Glutamatergic neuron (in vitro differentiated cells): ENCODE measurements around the gene PPP1R2B. TPM values are rescaled to one million over a fixed set of nuclear protein-coding genes. Genes with fewer than 3 reads are reported as not detected.

Experiments
- DNase-seq: peaks from one replicate; pipeline ENCODE4 v3.0.0; 2022
- H3K27ac Mint-ChIP-seq: one replicate; pipeline ENCODE4 v1.8.0; 2020; ENCODE audit warnings: mild to moderate bottlenecking, mixed read lengths, inconsistent platforms; ENCODE audit not compliant: unreplicated experiment
- H3K27me3 Mint-ChIP-seq: one replicate; pipeline ENCODE4 v1.8.0; 2020; ENCODE audit warnings: mild to moderate bottlenecking, moderate library complexity, mixed read lengths, inconsistent platforms; ENCODE audit not compliant: unreplicated experiment
- H3K36me3 Mint-ChIP-seq: one replicate; pipeline ENCODE4 v1.8.0; 2020; ENCODE audit warnings: mild to moderate bottlenecking, mixed read lengths, inconsistent platforms; ENCODE audit not compliant: unreplicated experiment
- H3K4me1 Mint-ChIP-seq: one replicate; pipeline ENCODE4 v1.8.0; 2020; ENCODE audit warnings: mild to moderate bottlenecking, low read depth, mixed read lengths, inconsistent platforms; ENCODE audit not compliant: unreplicated experiment
- H3K4me3 Mint-ChIP-seq: one replicate; pipeline ENCODE4 v1.8.0; 2020; ENCODE audit warnings: mild to moderate bottlenecking, mixed read lengths, inconsistent platforms; ENCODE audit not compliant: unreplicated experiment
- H3K9me3 Mint-ChIP-seq: one replicate; pipeline ENCODE4 v1.8.0; 2020; ENCODE audit warnings: mild to moderate bottlenecking, moderate library complexity, mixed read lengths, inconsistent platforms; ENCODE audit not compliant: unreplicated experiment
- total RNA-seq: library from RNA; stranded (reverse); fragmentation: NEBNext Ultra II Directional; extraction: Animal tissue kit (Norgen Biotek cat#: 25700); gene quantifications from one replicate; pipeline ENCODE4 v1.2.1, GENCODE V29; 2021; ENCODE audit not compliant: unreplicated experiment
- TF ChIP-seq, protein P1 (sequence below): fragments of 200-600 bp; sonication (generic); IDR thresholded peaks from one replicate; pipeline ENCODE4 v1.5.0; 2021; ENCODE audit not compliant: partially characterized antibody, unreplicated experiment

The PPP1R2B gene
- total RNA-seq, 1 donor from 2014 or later, result not detected

DNA sequence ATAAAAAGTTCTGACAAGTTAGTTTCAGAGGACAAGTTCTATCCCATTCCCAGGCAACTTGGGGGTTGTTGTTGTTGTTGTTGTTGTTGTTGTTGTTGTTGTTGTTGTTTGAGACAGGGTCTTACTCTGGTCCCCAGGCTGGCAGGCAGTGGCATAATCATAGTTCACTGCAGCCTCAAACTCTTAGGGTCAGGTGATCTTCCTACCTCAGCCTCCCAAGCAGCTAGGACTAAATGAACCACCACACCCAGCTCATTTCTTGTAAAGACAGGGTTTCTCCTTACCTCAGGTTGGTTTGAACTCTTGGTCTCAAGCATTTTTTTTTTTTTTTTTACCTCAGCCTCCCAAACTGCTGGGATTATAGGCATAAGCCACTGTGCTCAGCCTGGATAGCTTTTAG is 15.3 kb downstream of the PPP1R2B start:
- Mint-ChIP-seq H3K9me3 (peaks cover 2% of the 10 kb centered on the region), H3K27ac (no peak overlapping the region), H3K4me3 (no peak overlapping the region), H3K4me1 (no peaks in the 10 kb centered on the region), H3K36me3 (peaks cover 5% of the 10 kb centered on the region), H3K27me3 (no peaks in the 10 kb centered on the region)
- no peak for DNase-seq
- TF ChIP-seq, protein P1, sequence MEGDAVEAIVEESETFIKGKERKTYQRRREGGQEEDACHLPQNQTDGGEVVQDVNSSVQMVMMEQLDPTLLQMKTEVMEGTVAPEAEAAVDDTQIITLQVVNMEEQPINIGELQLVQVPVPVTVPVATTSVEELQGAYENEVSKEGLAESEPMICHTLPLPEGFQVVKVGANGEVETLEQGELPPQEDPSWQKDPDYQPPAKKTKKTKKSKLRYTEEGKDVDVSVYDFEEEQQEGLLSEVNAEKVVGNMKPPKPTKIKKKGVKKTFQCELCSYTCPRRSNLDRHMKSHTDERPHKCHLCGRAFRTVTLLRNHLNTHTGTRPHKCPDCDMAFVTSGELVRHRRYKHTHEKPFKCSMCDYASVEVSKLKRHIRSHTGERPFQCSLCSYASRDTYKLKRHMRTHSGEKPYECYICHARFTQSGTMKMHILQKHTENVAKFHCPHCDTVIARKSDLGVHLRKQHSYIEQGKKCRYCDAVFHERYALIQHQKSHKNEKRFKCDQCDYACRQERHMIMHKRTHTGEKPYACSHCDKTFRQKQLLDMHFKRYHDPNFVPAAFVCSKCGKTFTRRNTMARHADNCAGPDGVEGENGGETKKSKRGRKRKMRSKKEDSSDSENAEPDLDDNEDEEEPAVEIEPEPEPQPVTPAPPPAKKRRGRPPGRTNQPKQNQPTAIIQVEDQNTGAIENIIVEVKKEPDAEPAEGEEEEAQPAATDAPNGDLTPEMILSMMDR, result no peak

DNA sequence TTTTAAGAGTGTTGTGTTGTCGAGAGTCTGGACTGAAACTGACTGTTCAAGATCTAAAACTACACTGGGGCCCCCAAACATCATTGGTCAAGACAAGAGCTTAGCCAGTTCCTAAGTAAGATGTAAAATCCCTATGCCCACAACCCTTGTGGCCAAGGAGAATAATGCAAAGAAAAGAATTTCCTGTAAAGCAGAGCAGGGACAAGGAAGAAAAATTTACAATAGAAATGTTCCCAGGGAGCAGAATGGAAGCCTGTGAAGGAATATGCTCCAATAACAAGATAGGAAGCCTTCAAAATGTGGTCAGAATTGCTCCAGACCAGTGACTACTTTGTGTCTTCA is 20.4 kb downstream of the PPP1R2B start:
- H3K27me3 Mint-ChIP-seq, result peaks cover 2% of the 10 kb centered on the region
- DNase-seq, result no peak
- peaks cover 6% of the 10 kb centered on the region for H3K36me3 Mint-ChIP-seq
- no peak overlapping the region for H3K4me3 Mint-ChIP-seq
- H3K27ac Mint-ChIP-seq, result no peak overlapping the region
- H3K9me3 Mint-ChIP-seq, result peaks cover 2% of the 10 kb centered on the region
- no peaks in the 10 kb centered on the region for H3K4me1 Mint-ChIP-seq
- TF ChIP-seq, protein P1, result peak; percentile 9

DNA sequence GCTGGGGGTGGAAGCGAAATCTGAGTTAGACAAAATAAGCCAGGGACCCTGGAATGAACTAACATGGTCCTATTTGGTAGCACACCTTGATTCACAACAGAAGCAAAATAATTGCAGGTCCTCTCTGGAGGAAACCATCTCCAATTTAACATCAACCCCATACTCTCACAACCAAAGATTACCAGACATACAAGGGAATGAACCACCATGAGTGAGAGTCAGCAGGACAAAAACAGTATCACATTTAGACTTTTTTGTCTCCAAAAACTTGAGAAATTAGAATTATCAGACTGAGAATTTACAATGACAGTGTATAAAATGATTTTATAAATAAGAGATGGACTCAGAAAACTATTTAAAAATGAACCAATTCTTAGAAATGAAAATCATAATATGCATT is 21.1 kb downstream of the PPP1R2B start:
- TF ChIP-seq, protein P1, result no peak
- Mint-ChIP-seq H3K4me1 (no peaks in the 10 kb centered on the region), H3K27me3 (peaks cover 2% of the 10 kb centered on the region), H3K4me3 (no peak overlapping the region), H3K36me3 (peaks cover 6% of the 10 kb centered on the region), H3K27ac (no peak overlapping the region), H3K9me3 (peaks cover 2% of the 10 kb centered on the region)
- no peak for DNase-seq

DNA sequence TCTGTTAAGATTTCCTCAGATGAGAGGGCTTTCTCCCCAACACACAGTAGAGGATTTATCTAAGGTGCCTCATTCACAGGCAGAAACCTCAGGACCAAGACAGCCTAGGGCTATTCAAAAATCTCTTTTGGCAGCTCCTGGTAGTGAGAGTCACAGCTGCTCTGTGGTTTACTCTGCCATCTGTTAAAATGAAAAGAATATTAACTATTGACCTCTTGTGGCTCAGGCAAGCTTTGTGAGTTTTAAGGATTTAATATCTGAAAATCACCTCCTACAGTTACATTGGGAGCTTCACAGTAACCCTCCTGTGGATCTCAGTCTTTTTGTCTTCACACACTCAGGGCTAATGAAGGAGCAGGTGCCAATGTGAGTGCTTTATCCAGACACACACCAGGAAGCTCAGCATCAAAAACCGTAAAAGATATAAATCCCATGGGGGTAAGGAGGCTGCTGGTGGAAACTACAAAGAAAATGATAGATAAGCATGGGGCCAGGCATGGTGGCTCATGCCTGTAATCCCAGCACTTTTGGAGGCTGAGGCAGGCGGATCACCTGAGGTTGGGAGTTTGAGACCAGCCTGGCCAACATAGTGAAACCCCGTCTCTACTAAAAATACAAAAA is 29.7 kb downstream of the PPP1R2B start:
- no peaks in the 10 kb centered on the region for H3K27me3 Mint-ChIP-seq
- H3K27ac Mint-ChIP-seq, result no peak overlapping the region
- H3K36me3 Mint-ChIP-seq, result no peaks in the 10 kb centered on the region
- no peak for DNase-seq
- H3K4me1 Mint-ChIP-seq, result peaks cover 7% of the 10 kb centered on the region
- H3K9me3 Mint-ChIP-seq, result no peaks in the 10 kb centered on the region
- TF ChIP-seq, protein P1, result no peak
- no peak overlapping the region for H3K4me3 Mint-ChIP-seq

DNA sequence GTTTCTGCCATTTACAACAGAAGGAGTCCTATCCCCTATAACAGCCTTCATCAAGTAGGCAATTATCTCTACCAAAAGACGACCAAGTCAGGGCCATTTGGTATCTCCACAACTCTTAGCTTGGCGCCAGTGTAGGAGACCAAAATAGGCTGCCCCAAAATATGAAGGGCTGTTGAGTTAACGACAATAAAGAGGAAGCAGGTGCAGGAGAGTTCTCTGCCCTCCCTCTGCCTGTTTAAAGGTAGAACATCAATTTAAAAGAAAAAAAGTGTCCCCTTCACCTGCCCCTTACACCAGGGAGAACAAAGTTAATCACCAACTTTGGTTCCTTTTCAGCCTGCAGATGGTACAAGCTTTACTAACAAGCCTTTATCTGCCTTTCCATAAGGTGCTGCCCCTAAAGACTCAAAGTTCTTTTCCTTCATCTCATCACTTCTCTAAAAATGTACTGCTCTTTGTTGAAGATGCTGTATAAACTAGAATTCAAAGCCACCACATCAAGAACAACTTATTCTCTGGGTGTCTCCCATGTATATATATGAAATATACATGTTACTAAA is 33.3 kb downstream of the PPP1R2B start:
- no peak overlapping the region for H3K4me3 Mint-ChIP-seq
- no peaks in the 10 kb centered on the region for H3K9me3 Mint-ChIP-seq
- peaks cover 7% of the 10 kb centered on the region for H3K4me1 Mint-ChIP-seq
- no peaks in the 10 kb centered on the region for H3K36me3 Mint-ChIP-seq
- H3K27me3 Mint-ChIP-seq, result peaks cover 1% of the 10 kb centered on the region
- H3K27ac Mint-ChIP-seq, result no peak overlapping the region
- TF ChIP-seq, protein P1, result no peak
- no peak for DNase-seq
